HG02623 (cell line): ENCODE results near the gene KLRD1.
"Not testable (repeated sequence)": the region's sequence is repeated elsewhere in the genome, so short reads cannot be mapped to it uniquely, and the experiment has no call there.

Experiments used
- ATAC-seq: cut with Tn5 transposase; IDR thresholded peaks from one replicate; pipeline ENCODE4 v1.9.1; 2021; ENCODE audit warnings: moderate library complexity; ENCODE audit not compliant: unreplicated experiment

Gene KLRD1

DNA sequence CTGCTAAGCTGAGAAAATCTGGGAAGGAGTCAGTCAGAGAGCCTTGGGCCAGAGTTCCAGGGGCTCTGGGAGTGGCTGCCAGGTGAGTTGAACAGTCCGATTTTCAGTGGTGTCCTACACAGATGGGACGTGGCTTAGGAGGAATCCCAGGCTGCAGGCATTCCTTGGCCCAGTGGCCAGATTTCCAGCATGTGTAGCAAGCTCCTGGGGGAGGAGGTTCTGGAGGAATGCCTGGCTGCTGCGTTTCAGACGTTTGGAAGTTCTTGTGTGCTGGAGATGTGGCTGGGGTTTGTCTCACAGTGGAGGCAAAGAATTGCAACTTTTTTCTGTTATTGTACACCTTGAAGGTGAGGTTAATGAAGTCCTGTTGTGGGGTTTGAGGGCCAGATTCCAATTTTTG lies 28.5 kb downstream of the KLRD1 start:
- not testable (repeated sequence) for ATAC-seq

DNA sequence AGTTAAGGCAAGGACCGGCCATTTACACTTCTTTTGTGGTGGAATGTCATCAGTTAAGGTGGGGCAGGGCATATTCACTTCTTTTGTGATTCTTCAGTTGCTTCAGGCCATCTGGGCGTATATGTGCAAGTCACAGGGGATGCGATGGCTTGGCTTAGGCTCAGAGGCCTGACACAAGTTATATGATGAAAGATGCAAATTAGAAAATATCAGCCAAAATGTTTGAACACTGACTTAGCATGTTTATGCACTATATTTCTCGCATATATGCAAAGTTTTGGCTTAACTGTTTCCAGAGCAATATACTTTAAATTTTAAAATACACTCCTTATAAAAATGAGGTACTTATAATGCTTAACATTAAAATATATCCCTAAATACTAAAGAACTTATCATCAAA lies 30.8 kb downstream of the KLRD1 start:
- ATAC-seq, result not testable (repeated sequence)

DNA sequence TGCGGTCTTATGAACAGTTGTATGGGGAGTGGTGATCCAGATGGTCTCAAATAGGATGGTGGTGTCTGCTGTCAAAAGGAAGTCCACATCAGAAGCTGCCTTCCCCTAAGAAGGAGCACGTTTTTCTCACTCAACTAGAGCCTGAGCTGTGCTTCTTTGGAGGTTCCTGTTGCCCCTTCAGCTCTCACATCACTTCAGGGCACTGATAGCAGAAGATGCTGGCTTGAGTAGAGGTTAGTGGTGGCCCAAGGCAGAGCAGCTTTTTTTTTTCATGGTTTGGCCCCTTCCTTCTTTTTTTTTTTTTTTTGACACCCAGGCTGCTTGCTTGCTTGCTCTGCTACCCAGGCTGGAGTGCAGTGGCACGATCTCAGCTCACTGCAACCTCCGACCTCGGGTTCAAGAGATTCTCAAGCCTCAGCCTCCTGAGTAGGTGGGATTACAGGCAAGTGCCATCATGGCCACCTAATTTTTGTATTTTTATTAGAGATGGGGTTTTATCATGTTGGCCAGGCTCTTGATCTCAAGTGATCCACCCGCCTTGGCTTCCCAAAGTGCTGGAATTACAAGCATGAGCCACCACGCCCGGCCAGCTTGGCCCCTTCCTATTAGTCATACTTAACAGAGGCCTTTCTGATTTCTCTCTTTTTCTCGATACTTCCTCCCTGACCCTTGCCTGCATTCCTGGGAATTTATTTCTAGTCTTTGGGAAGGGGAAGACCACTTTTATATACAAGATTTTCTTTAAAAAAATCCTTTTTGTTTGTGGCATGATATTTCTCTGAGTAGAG lies 31.6 kb downstream of the KLRD1 start:
- ATAC-seq, result no peak

DNA sequence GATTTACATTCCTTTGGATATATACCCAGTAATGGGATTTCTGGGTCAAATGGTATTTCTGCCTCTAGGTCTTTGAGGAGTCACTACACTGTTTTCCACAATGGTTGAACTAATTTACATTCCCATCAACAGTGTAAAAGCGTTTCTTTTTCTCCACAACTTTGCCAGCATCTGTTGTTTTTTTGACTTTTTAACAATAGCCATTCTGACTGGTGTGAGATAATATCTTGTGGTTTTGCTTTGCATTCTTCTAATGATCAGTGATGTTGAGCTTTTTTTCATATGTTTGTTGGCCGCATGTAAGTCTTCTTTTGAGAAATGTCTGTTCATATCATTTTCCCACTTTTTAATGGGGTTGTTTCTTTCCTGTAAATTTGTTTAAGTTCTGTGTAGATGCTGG lies 33.3 kb downstream of the KLRD1 start:
- ATAC-seq, result not testable (repeated sequence)

DNA sequence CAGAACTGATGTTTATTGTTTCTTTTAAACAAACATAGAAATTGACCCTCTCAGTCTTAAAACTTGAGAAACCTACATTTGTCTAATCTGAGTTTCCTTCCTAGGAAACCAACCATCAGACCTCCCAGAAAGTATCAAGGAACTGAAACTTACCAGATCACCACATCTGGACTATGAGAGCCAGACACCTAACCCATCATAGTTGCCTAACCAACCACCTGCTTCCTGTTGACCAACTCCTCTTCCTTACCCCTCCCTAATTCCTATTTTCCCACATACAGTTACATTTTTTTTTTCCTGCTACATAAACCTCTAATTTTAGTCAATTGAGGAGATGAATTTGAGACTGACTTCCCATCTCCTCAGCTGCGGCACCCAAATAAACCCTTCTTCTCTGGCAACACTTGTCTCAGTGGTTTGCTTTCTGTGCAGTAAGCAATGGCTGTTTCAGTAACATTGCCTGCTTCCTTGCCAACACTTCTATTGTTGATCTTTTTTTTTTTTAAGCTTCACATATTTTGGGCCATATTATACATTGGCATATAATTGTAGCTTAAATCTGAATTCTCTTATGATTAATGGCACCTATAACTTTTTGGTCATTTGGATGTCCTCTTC lies 34.3 kb downstream of the KLRD1 start:
- no peak for ATAC-seq

DNA sequence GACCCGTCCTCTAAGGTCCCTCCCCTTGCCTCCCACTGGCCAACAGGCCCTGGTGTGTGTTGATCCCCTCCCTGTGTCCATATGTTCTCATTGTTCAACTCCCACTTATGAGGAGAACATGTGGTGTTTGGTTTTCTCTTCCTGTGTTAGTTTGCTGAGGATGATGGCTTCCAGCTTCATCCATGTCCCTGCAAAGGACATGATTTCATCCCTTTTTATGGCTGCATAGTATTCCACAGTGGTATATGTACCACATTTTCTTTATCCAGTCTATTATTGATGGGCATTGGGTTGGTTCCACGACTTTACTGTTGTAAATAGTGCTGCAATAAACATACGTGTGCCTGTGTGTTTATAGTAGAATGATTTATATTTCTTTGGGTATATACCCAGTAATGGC lies 43.8 kb downstream of the KLRD1 start:
- ATAC-seq, result not testable (repeated sequence)

DNA sequence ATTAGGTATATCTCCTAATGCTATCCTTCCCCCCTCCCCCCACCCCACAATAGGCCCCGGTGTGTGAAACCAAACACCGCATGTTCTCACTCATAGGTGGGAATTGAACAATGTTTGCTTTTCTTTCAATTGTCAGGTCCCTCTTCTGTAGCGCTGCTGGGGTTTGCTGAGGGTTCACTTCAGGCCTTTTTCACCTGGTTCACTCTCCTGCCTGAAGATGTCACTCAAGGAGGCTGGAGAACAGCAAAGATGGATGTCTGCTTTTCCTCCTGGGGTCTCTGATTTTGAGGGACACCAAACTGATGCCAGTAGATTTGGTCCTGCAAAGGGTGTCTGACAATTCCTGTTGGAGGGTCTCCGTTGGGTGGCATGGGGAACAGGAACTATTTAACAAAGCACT lies 46.4 kb downstream of the KLRD1 start:
- ATAC-seq, result no peak

GRCh38 chr12:10354502-10354901 lies 46.8 kb downstream of the KLRD1 start:
- no peak for ATAC-seq

GRCh38 chr12:10358131-10358530 lies 50.5 kb downstream of the KLRD1 start:
- no peak for ATAC-seq

DNA sequence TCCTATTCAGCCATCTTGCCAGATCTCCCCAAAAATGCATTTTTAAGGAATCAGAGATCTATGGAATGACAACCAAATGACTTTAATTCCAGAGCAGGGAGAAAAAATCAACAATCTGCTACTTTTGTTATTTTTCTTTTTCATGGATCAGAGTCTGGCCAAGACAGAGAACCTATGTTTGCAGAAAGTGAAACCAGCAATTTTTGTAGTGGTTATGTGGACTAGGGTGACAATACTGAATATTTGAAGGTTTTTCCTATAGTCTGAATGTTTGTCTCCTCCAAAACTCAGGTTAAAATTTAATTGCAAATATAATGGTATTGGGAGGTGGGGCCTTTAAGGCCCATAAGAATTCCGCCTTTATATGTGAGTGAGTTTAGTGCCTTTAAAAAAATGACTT lies 51.3 kb downstream of the KLRD1 start:
- no peak for ATAC-seq

GRCh38 chr12:10361084-10361483 lies 53.4 kb downstream of the KLRD1 start:
- ATAC-seq, result no peak

DNA sequence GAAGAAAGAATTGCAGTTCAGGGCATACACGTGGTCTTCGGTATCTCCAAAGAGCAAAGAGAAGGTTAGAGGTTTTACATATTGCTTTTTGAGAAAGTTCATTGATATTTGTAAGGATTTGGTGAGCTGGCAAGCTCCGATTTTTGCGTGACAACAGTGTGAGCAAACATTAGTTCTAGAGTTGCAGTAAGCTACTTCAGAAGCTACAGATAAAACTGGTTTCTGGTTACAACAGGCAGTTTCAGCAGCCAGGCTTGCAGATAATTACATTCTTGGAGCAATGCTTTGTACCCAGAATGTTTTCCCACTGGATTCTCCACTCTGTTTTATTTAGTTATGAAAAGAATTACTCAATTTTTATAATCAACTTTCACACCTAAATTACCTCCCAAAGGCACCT lies 54.0 kb downstream of the KLRD1 start:
- no peak for ATAC-seq

- ATAC-seq, result no peak
These were observed 54.7 kb downstream of the KLRD1 start for GRCh38 chr12:10362325-10362724.

GRCh38 chr12:10362828-10363657 lies 55.4 kb downstream of the KLRD1 start:
- no peak for ATAC-seq

- no peak for ATAC-seq
These were observed 55.9 kb downstream of the KLRD1 start for GRCh38 chr12:10363658-10363913.

DNA sequence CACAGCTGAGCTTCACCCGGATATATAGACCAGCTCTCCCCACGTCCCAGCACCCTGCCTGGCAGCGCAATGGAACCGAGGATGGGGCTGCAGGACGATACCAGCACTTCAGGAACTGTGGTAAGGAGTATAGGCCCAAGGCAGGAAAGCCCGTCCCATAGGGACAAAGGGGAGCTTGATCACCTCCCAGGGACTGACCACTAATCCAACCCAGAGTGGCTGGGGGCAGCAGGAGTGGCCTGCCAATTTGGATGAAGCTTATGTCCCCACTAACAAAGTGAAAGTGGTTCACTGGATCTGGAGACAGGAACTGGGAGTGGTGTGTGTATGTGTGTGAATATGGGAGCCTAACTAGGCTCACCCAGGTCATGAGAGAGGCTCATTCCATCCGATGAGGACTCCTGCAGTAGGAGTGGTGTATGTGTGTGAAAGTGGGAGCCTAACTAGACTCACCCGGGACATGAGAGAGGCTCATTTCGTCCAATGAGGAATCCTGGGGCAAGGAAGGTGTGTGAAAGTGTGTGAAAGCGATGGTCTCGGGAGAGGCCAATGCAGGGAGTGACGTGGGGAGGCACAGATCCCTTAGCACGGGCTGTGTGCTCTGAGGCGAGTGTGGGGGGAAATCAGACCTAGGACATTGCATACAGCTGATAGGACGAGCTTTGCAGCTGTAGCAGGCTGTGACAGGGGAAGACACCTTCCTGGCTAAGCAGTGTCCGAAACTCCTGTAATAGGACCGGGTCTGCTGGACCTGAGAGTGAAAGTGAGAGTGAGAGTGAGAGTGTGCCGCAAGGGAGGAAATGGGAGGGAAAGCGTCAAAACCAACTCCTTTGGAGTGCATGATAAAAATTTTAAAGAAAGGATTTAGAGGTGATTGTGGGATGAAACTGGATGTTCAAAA lies 56.5 kb downstream of the KLRD1 start:
- ATAC-seq, result peak; percentile 87

DNA sequence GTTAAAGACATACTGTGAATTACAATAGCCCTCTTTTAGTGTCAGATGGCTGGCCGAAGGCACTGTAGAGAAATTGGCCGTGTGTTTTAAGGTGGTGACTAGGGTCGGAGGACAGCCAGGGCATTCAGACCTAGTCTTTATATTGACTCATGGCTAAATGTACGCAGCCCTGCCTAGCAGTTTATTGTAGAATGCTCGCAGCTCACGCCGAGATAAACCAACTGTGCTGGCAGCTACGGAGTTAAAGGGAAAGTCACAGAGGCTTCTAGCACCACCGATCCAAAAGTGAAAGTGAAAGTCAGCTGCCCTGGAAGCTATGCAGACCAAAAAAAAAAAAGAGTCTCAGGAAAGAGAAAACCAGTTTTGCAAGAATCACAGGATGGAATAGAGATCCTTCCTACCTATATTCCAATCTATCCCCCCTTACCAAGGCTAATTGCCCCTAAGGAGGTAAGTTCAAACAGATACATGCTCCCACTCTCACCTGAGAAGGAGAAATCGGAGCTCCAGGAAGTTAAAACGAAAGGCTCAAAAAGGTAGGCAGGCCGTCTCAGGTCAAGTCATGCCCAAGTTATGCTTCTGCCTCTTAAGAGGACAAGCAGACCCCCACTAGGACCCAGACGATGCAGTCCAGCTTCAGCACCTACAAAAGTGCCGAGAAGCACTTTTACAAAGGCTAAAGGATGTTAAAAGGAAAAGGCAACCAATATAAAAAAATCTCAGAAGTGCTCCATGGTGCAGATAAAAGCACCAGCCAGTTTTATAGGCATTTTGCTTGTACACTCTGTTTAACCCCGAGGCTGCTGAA lies 57.3 kb downstream of the KLRD1 start:
- peak; percentile 51 for ATAC-seq

GRCh38 chr12:10365696-10366405 lies 58.2 kb downstream of the KLRD1 start:
- ATAC-seq, result no peak

DNA sequence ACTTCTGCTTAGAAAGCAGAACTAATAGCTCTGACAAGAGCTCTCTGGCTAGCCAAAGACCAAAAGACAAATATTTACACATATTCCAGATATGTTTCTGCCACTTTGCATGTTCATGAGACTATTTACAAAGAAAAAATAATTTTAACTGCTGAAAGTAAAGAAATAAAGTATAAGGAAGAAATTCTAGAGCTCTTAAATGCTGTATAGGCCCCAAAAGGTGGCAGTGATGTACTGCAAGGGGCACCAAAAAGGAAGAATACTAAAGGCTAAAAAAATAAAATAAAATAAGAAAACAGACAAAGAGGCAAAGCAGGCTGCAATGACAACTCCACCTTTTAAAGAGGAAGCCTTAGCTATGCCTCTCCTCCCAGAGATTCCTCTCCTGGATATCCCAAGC lies 59.2 kb downstream of the KLRD1 start:
- no peak for ATAC-seq

DNA sequence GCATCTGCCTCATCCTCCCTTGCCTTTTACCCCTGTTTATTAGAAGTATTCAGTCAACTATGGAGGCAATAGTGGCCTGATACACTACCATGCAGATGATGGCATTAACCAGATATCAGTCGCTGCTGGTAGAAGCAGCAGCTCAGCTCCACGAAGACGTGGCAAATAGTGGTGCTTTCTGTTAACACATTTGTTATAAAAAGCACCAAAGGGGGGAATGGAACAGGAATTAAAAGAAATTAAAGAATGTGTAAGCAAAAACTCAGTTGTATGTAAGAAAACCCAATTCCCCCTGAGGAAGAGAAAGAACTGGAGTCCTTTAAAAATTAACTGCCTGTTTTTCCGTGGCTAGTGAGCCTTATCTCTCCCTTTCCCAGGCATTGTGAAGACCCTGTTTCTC lies 60.0 kb downstream of the KLRD1 start:
- not testable (repeated sequence) for ATAC-seq
